Skeletal muscle tissue (tissue), 4 donors: ENCODE results near the gene TUBB6. TPM values are rescaled to one million over a fixed set of nuclear protein-coding genes. Genes with fewer than 3 reads are reported as not detected.

Experiments
- H3K27ac ChIP-seq: one replicate; pipeline ENCODE4 v1.7.0; 2013; ENCODE audit warnings: mild to moderate bottlenecking, low read depth, low read length, inconsistent platforms
- H3K27me3 ChIP-seq, 3 donors: one replicate each; pipeline ENCODE4 v1.7.0; 2013; ENCODE audit warnings: low read length in 3 of 3; ENCODE audit not compliant: control insufficient read depth in 3 of 3, insufficient read depth in 3 of 3
- H3K36me3 ChIP-seq, 3 donors: one replicate each; pipeline ENCODE4 v1.7.0; 2013; ENCODE audit warnings: low read length in 3 of 3; ENCODE audit not compliant: control insufficient read depth in 3 of 3, insufficient read depth in 3 of 3
- H3K4me1 ChIP-seq, 3 donors: one replicate each; pipeline ENCODE4 v1.7.0; 2013; ENCODE audit warnings: low read length in 3 of 3, mild to moderate bottlenecking in 3 of 3; ENCODE audit not compliant: control insufficient read depth in 3 of 3, insufficient read depth in 3 of 3
- H3K4me3 ChIP-seq, 3 donors: one replicate each; pipeline ENCODE4 v1.7.0; 2013; ENCODE audit warnings: low read length in 3 of 3
- H3K9ac ChIP-seq, 3 donors: one replicate each; pipeline ENCODE4 v1.7.0; 2013; ENCODE audit warnings: low read length in 3 of 3, mild to moderate bottlenecking in 3 of 3, moderate library complexity in 2 of 3, low read depth in 1 of 3
- H3K9me3 ChIP-seq, 3 donors: one replicate each; pipeline ENCODE4 v1.7.0; 2013; ENCODE audit warnings: low read length in 3 of 3; ENCODE audit not compliant: control insufficient read depth in 3 of 3
- total RNA-seq: library from RNA; depleted of rRNA; stranded (reverse); fragments of >200 nt; gene quantifications from one replicate; pipeline ENCODE4 v1.2.3, GENCODE V29; 2014
- donor health status: Osteomylitis.

The TUBB6 gene
- total RNA-seq, 1 donor from 2014 or later = 499 TPM

- H3K27ac ChIP-seq = peak overlapping the region; percentile 92
- peaks cover 14 to 23% (median 14%) of the 10 kb centered on the region in 3 donors for H3K4me1 ChIP-seq
- peaks cover 0 to 4% (median 2%) of the 10 kb centered on the region in 3 donors for H3K27me3 ChIP-seq
- no peaks in the 10 kb centered on the region for H3K9me3 ChIP-seq
- H3K36me3 ChIP-seq = no peaks in the 10 kb centered on the region
- peak overlapping the region; percentile 64 to 85 (median 82) for H3K9ac ChIP-seq
- H3K4me3 ChIP-seq = peak overlapping the region; percentile 57 to 67 (median 66)
Observed at GRCh38 chr18:12278741-12279682, 29.0 kb upstream of the TUBB6 start.

GRCh38 chr18:12279781-12280531 lies 28.1 kb upstream of the TUBB6 start:
- Histone ChIP-seq H3K4me1 (peaks cover 14 to 23% (median 14%) of the 10 kb centered on the region in 3 donors), H3K9me3 (no peaks in the 10 kb centered on the region), H3K36me3 (no peaks in the 10 kb centered on the region), H3K4me3 (peak overlapping the region in 2 of 3 donors; percentile 66 to 67), H3K27me3 (no peaks in the 10 kb centered on the region), H3K9ac (peak overlapping the region; percentile 64 to 85 (median 82)), H3K27ac (peak overlapping the region; percentile 92)

DNA sequence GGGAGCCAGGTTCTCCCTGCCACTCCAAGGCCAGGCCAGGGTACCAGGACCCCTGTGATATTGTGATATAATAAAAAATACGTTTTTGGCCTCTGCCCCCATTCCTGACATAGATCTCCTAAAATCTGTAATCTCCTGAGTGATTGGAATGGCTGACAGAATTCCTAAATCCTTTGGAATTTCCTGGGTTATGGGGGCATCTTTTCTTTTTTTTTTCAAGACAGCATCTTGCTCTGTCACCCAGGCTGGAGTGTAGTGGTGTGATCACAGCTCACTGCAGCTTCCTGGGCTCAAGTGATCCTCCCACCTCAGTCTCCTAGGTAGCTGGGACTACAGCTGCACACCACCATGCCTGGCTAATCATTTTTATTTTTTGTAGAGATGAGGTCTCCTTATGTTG lies 26.2 kb upstream of the TUBB6 start:
- no peaks in the 10 kb centered on the region for H3K9me3 ChIP-seq
- no peaks in the 10 kb centered on the region for H3K36me3 ChIP-seq
- no peak overlapping the region for H3K27ac ChIP-seq
- H3K4me3 ChIP-seq = no peak overlapping the region
- no peak overlapping the region for H3K9ac ChIP-seq
- H3K4me1 ChIP-seq = peaks cover 14 to 23% (median 14%) of the 10 kb centered on the region in 3 donors
- no peaks in the 10 kb centered on the region for H3K27me3 ChIP-seq

DNA sequence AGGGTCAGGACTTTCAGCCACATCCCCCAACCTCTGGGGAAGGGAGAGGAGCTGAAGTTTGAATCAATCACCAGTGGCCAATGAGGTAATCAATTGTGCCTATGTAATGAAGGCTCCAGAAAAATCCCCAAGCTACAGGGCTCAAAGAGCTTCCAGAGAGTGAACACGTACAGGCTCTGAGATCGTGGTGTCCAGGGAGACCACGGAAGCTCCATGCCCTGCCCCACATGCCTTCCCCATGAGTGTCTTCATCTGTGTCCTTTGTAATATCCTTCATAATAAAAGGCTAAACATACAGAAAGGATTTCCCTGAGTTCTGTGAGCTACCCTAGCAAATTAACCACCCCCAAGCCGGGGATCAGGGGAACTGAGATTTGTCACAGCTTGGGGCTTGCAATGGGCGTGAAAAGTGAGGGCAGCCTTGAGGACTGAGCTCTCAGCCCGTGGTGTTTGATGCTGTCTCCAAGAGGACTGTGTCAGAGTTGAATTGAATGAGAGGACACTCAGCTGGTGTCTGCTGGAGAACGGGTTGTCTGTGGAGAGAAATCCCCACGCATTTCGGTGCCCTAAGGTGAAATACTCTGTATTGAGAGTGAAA lies 25.5 kb upstream of the TUBB6 start:
- Histone ChIP-seq H3K27me3 (peaks cover 0 to 4% (median 2%) of the 10 kb centered on the region in 3 donors), H3K27ac (no peak overlapping the region), H3K4me3 (no peak overlapping the region), H3K9ac (no peak overlapping the region), H3K9me3 (no peaks in the 10 kb centered on the region), H3K36me3 (no peaks in the 10 kb centered on the region), H3K4me1 (peaks cover 14 to 25% (median 17%) of the 10 kb centered on the region in 3 donors)

GRCh38 chr18:12283256-12283655 lies 24.8 kb upstream of the TUBB6 start:
- Histone ChIP-seq H3K36me3 (no peaks in the 10 kb centered on the region), H3K4me3 (no peak overlapping the region), H3K4me1 (peaks cover 19 to 29% (median 20%) of the 10 kb centered on the region in 3 donors), H3K27me3 (peaks cover 0 to 7% (median 4%) of the 10 kb centered on the region in 3 donors), H3K9me3 (no peaks in the 10 kb centered on the region), H3K9ac (no peak overlapping the region), H3K27ac (no peak overlapping the region)

DNA sequence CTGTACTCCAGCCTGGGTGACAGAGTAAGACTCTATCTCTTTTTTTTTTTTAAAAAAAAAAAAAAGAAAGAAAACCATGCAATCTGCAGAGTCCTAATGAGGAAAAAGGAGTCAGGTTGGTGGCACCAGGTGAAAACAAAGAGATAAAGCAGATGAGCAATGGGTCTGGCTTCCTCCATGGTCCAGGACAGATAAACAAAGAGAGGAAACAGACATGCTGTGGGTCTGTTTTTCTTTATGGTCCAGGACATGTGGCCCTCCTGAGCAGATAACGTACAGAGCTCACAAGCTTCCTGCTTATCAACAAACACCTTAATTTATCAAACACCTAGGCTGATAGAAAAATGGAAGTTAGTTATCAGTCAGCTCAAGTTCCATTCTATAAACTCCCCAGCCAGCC lies 24.4 kb upstream of the TUBB6 start:
- H3K9ac ChIP-seq = no peak overlapping the region

DNA sequence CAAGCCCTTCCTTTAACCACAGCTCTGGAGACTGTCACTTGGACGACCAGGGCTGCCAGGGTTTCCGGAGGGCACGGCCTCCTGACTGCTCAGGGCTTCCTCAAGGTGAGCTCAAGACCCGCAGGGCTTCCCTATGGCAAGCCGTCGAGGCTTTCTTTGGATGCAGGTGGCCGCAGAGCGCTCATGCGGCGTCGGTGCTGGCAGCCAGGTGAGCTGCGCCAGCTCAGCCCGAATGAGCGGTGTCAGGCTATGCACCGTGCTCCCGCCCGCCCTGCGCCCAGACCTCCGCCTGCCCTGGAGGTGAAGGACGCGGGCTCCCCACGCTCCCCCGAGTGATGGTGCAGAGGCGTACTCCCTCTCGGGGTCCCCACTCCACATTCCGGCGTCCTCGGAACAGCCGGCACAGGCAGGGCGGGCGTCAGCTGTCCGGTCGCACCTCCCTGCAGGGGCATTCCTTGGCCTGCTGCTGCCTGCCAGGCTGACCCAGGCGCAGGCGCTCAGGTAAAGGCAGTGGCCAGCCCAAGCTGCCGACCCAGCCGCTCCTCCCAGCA lies 20.8 kb upstream of the TUBB6 start:
- Histone ChIP-seq H3K36me3 (no peaks in the 10 kb centered on the region), H3K9ac (peak overlapping the region in 2 of 3 donors; percentile 61 to 76), H3K4me3 (peak overlapping the region; percentile 71 to 78 (median 74)), H3K4me1 (peaks cover 15 to 18% (median 15%) of the 10 kb centered on the region in 3 donors), H3K9me3 (no peaks in the 10 kb centered on the region), H3K27me3 (peaks cover 0 to 15% (median 11%) of the 10 kb centered on the region in 3 donors), H3K27ac (no peak overlapping the region)

More for the DNA sequence above, 24.4 kb upstream of the TUBB6 start:
- Histone ChIP-seq H3K27ac (no peak overlapping the region), H3K36me3 (no peaks in the 10 kb centered on the region), H3K9me3 (no peaks in the 10 kb centered on the region), H3K4me1 (peaks cover 19 to 29% (median 21%) of the 10 kb centered on the region in 3 donors), H3K27me3 (peaks cover 0 to 7% (median 5%) of the 10 kb centered on the region in 3 donors), H3K4me3 (no peak overlapping the region)

GRCh38 chr18:12287684-12288402 lies 20.2 kb upstream of the TUBB6 start:
- Histone ChIP-seq H3K27me3 (peaks cover 0 to 15% (median 11%) of the 10 kb centered on the region in 3 donors), H3K36me3 (no peaks in the 10 kb centered on the region), H3K9me3 (no peaks in the 10 kb centered on the region), H3K4me3 (peak overlapping the region; percentile 71 to 78 (median 74)), H3K4me1 (peaks cover 15 to 18% (median 15%) of the 10 kb centered on the region in 3 donors), H3K9ac (peak overlapping the region; percentile 61 to 76 (median 74)), H3K27ac (peak overlapping the region; percentile 47)

DNA sequence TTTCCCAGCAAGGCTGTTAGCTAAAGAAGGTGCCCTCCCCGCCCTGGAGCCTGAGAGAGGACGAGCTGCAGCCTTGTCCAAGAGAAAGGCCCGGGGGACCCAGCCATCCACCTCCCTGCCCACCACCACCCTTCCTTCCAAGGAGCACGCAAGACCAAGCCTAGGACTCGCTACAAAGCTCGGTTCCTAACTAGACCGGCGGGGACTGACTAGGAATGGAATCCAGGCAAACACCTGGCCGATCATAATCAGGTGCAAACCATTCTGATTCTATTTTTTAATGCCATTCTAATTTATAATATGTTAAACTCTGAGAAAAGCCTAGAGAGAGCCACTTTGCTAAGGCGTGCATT lies 19.7 kb upstream of the TUBB6 start:
- Histone ChIP-seq H3K27ac (peak overlapping the region; percentile 47), H3K4me1 (peaks cover 15 to 18% (median 15%) of the 10 kb centered on the region in 3 donors), H3K4me3 (peak overlapping the region; percentile 71 to 78 (median 74))

More for the DNA sequence above, 19.7 kb upstream of the TUBB6 start:
- H3K9ac ChIP-seq = peak overlapping the region; percentile 59 to 76 (median 74)
- H3K36me3 ChIP-seq = no peaks in the 10 kb centered on the region
- H3K27me3 ChIP-seq = peaks cover 0 to 15% (median 11%) of the 10 kb centered on the region in 3 donors
- no peaks in the 10 kb centered on the region for H3K9me3 ChIP-seq
